Dermis microvascular lymphatic vessel endothelial cell (primary cell): ENCODE results near the gene SOX30. TPM values are rescaled to one million over a fixed set of nuclear protein-coding genes. Genes with fewer than 3 reads are reported as not detected.
A peak's percentile ranks its signal among the peaks of the same experiment; 100 is the strongest.
"Not testable (repeated sequence)": the region's sequence is repeated elsewhere in the genome, so short reads cannot be mapped to it uniquely, and the experiment has no call there.

Source experiments
- DNase-seq, 2 donors: peaks; one replicate each; pipeline versions ENCODE4 v3.0.0 to v3.0.0-alpha.2; 2010; ENCODE audit warnings: low read depth in 2 of 2
- total RNA-seq: library from RNA; depleted of rRNA; stranded (reverse); fragments of >200 nt; gene quantifications from 2 replicates; pipeline ENCODE4 v1.2.1, GENCODE V29; 2014

Gene SOX30
- not detected in 2 replicates for total RNA-seq

GRCh38 chr5:157652377-157652692, at the start of gene SOX30:
Gene SOX30, minus strand, starts transcription at chr5:157652438. Its CDS starts 360 bp downstream, at chr5:157652078.
- no peak for DNase-seq

GRCh38 chr5:157698674-157699073, 46.4 kb upstream of the SOX30 start:
- DNase-seq = not testable (repeated sequence)

GRCh38 chr5:157696154-157696553, 43.9 kb upstream of the SOX30 start:
- not testable (repeated sequence) for DNase-seq

GRCh38 chr5:157693816-157694215, 41.6 kb upstream of the SOX30 start:
- not testable (repeated sequence) for DNase-seq

- no peak for DNase-seq
Observed at GRCh38 chr5:157690690-157691433, 38.6 kb upstream of the SOX30 start.

- DNase-seq = no peak
Observed at GRCh38 chr5:157689942-157690689, 37.9 kb upstream of the SOX30 start.

GRCh38 chr5:157687198-157687554, 34.9 kb upstream of the SOX30 start:
- no peak for DNase-seq

GRCh38 chr5:157686276-157687197, 34.3 kb upstream of the SOX30 start:
- DNase-seq = not testable (repeated sequence)

- no peak for DNase-seq
Observed at GRCh38 chr5:157682257-157682656, 30.0 kb upstream of the SOX30 start.

- no peak for DNase-seq
Observed at GRCh38 chr5:157681048-157681447, 28.8 kb upstream of the SOX30 start.

GRCh38 chr5:157680239-157680638, 28.0 kb upstream of the SOX30 start:
- DNase-seq = no peak

- DNase-seq = no peak
Observed at GRCh38 chr5:157679801-157680200, 27.6 kb upstream of the SOX30 start.

- no peak for DNase-seq
Observed at GRCh38 chr5:157677931-157678330, 25.7 kb upstream of the SOX30 start.

GRCh38 chr5:157674351-157674750, 22.1 kb upstream of the SOX30 start:
- DNase-seq = not testable (repeated sequence)

GRCh38 chr5:157672976-157673375, 20.7 kb upstream of the SOX30 start:
- no peak for DNase-seq

- no peak for DNase-seq
Observed at GRCh38 chr5:157671592-157672330, 19.5 kb upstream of the SOX30 start.

- DNase-seq = peak; percentile 53
Observed at GRCh38 chr5:157670662-157671591, 18.7 kb upstream of the SOX30 start, which contains the start of gene C5orf52. Gene C5orf52, plus strand, starts transcription at chr5:157671533. Its CDS starts 82 bp downstream, at chr5:157671615.

- DNase-seq = no peak
Observed at GRCh38 chr5:157669701-157670097, 17.5 kb upstream of the SOX30 start.

- DNase-seq = no peak
Observed at GRCh38 chr5:157668356-157668755, 16.1 kb upstream of the SOX30 start.

- no peak for DNase-seq
Observed at GRCh38 chr5:157665467-157666070, 13.3 kb upstream of the SOX30 start.
